ENCODE data around the gene JPH3.
"Not testable (repeated sequence)": the region's sequence is repeated elsewhere in the genome, so short reads cannot be mapped to it uniquely, and the experiment has no call there.

JPH3 gene

GRCh38 chr16:87575027-87575804, 27.1 kb upstream of the JPH3 start:
- no peak for DNase-seq

DNA sequence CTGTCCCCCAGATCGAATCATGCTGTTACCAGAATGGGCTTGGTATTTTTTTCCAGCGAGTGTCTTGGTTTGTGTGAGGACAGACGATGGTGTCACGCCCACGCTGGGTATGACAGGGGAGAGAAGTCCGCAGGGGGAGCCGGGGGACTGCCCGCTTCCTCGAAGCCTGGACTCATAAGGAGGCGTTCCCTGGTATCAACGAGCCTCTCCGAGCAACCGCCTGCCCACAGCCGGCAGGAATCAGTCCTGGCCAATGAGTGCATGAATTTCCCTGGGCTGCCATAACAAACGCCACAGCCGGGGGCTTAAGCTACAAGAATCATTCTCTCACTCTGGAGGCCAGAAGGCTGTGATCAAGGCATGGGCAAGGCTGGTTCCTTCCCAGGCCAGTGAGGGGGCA, 26.1 kb upstream of the JPH3 start:
- no peak for DNase-seq

DNA sequence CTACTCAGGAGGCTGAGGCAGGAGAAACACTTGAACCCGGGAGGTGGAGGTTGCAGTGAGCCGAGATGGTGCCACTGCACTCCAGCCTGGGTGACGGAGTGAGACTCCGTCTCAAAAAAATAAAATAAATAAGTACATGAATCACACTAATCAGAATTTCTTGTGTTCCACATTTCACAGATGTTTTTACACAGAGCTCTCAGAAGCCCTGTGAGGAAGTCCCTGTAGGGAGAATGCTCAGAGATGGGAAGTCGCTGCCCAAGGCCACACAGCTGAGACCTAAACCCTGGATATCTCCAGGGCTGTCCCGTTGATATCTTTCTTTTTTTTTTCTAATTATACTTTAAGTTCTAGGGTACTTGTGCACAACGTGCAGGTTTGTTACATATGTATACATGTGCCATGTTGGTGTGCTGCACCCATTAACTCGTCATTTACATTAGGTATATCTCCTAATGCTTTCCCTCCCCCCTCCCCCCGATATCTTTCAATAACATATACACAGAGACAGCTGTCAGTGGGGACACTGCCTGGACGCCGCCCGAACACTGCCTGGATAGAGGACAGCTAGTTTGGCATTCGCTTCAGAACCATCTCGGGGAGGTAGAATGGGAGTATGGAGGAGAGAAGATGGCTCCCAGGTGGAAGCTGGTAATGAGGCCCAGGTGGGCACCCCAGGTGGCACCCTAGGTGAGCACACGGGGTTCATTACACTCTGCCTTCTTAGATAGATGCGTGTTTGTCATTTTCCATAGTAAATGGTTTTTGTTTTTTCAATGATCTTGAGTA, 24.0 kb upstream of the JPH3 start:
- DNase-seq = not testable (repeated sequence)

GRCh38 chr16:87579691-87580090, 22.6 kb upstream of the JPH3 start:
- no peak for DNase-seq

DNA sequence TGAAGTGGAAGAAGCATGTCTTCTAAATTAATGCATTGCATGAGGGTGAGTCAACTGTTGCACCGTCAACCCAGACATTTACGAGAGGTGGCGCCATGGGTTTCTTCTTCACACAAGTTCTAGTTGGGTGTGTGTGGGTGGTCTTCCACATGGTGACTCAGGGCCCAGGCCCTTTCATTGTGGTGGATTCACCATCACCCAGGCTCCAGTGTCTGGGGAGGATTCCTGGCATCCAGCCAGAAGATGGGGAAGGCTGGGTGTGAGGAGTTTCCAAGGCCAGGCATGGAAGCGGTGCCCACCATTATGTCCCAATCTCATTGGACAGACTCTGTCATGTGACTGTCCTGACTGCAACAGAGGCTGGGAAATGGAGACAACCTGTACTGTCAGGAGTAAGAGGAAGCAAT, 21.4 kb upstream of the JPH3 start:
- DNase-seq = no peak

DNA sequence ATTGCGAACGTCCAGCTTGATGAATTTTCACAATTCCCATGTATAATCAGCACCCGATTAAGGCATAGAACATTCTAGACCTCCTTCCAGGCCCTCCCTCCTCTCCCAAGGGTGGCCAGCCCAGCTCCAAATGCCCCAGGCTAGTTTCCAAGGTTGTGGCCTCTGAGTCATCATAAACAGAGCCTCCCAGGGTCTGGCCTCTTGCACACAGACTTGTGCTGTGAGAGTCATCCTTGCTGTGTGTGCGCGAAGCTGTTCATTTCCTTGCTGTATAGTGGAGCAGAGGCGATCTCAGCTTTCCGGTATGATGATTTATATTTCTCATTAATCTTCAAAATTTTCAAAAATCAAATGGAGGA, 20.5 kb upstream of the JPH3 start:
- no peak for DNase-seq

DNA sequence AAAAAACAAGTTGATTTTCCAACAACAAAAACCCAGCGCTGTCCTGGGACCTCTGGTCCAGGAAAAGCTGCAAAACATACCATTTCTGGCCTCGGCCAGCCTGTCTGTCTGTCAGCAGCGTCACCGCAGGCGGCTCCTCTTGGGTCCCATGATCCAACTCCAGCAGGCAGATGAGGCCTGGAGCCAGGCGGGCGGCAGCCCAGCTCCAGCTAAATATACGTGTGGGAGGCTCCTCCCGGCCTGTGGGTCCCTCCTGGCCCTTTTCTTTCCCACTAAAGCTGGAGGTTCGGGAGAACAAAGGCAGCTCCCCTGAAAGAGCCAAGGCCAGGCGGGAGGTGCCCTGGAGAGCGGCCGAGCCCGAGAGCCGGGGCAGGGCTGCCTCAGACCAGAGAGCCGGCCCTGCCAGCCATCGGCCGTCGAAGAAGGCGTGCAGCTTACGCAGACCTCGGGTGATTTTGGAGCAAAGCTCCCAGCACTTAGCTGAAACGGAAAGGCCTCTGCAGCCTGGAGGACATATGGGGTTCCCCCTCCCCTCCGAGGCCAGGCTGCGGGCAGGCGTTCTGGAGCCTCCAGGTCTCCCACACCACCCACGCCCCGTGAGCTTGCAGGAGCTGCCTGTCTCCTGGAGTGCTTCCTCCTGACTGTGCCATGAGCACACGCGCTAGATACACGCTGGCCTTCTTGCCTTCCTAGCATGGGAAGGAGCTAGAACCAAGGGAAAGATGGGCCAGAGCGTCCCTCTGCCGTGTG, 19.9 kb upstream of the JPH3 start:
- no peak for DNase-seq

GRCh38 chr16:87582966-87583325, 19.4 kb upstream of the JPH3 start:
- DNase-seq = no peak

DNA sequence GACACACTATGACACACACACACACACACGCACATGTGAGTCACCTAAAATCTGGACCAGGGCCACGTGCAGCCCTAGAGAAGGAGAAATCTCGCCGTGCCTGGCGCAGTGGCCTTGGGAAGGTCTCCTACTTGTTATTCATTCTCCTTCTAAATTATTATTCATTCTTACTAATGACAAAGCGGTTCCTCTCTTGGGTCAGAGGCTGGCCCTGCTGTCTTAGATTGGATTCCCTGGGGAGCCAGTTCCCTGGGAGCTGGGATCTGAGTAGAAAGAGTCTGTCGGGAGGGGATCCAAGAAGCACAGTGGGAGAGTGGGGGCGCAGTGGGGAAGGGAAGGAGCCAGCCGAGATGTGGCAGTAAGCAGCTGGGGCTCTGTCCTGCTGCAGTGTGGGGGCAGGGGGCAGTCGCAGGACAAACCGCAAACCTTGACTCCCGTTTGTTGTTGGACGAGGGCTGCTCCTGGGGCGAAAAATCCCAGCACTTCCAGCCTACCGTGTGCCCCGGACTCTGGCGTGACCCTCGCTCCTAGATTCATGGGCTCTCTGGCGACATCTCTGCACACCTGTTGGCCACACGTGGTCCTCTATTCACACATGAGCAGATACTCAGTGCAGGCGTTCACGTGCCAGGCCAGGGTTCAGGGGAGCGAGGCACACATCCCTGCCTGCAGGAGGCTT, 18.7 kb upstream of the JPH3 start:
- DNase-seq = no peak

- DNase-seq = no peak
Measured at GRCh38 chr16:87584271-87584670, 18.0 kb upstream of the JPH3 start.

- no peak for DNase-seq
Measured at GRCh38 chr16:87584975-87585374, 17.3 kb upstream of the JPH3 start.

GRCh38 chr16:87585442-87586200, 16.7 kb upstream of the JPH3 start:
- DNase-seq = no peak

DNA sequence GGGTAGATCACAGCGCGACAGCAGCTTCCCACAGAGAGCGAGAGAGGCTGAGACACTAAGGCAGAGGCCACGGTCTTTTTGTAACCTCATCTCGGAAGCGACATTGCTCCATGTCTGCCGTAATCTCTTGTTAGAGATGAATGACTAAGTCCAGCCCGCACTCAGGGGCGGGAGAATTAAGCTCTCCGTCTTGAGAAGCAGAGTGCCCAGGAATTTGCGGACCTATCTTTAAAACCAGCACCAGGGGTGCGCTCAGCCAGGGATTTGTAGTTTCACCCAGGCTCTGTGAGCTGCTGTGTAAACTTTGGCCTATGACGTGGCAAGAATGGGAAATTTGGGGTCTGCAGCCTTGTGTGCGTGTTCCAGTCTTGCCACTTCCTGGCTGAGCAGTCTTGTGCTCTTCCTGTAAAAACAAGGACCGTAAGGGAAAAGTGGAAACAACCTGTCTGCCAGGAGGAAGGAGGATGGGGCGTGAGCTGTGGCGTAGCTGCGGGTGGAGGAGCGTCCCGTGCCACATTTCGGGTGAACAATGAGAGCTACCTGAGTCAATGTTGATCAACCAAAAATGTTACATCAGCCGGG, 16.0 kb upstream of the JPH3 start:
- DNase-seq = no peak

DNA sequence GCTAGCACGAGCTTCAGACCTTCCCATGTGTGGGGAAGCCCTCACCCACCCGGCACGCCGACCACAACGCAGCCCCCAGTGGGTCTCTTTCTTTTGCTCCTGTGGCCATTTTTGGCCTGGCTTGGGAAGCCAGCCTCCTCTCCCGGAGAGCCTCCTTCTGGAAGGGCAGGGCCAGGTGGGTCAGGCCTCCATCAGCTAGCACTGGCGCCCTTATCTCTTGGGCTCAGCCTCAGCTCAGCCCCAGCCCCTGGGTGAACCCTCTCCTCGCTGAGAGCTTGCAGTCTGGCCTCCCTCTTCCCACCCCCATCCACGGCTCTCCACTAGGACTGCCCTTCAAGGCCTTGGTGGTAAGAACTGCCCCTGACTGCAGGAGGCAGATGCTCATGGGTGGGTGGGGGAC, 14.7 kb upstream of the JPH3 start:
- DNase-seq = no peak

DNA sequence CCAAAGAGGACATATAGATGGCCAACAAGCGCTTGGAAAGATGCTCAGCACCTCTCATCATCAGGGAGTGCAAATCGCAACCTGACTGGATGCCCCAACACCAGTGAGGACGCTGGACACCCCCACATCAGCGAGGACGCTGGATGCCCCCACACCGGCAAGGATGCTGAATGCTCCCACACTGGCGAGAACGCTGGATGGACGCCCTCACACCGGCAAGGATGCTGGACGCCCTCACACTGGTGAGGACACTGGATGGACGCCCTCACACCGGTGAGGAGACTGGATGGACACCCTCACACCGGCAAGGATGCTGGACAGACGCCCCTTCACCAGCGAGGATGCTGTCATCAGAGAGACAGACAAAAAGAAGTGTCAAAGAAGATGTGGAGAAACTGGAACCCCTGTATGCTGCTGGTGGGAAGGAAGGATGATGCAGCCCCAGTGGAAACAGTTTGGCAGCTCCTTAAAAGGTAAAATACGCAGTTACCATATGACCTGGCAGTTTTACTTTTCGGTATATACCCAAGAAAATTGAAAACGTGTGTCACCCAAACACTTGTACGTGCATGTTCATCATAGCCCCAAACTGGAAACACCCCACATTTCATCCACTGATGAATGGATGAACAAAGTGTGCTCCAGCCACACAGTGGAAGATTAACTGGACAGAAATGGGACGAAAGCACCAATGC, 10.1 kb upstream of the JPH3 start:
- no peak for DNase-seq

DNA sequence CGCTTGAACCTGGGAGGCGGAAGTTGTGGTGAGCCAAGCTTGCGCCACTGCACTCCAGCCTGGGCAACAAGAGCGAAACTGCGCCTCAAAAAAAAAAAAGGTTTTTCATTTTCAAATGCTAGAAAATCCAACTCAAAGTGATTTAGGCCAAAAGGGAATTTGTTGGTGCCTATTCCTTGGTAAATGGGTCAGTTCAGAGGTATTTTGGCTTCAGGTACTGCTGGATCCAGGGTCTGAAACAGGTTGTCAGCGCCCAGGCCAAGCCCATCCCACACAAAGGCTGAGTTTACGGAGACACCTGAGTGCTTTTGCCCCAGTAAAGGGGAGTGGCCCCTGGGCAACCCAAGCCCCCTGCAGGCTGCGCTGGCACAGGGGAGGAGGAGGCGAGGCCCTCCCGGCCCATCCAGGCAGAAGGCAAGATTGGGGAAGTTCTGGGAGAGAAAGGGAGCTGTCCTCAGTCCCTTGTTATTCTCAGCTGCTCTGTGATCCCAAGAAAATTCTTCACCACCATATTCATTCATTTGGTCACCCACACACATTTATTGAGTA, 8.5 kb upstream of the JPH3 start:
- DNase-seq = no peak

- no peak for DNase-seq
Measured at GRCh38 chr16:87595712-87596111, 6.6 kb upstream of the JPH3 start.

- DNase-seq = no peak
Measured at GRCh38 chr16:87597324-87597830, 4.9 kb upstream of the JPH3 start.

- no peak for DNase-seq
Measured at GRCh38 chr16:87598431-87598830, 3.9 kb upstream of the JPH3 start.

- DNase-seq = no peak
Measured at GRCh38 chr16:87600246-87600645, 2.1 kb upstream of the JPH3 start.

DNA sequence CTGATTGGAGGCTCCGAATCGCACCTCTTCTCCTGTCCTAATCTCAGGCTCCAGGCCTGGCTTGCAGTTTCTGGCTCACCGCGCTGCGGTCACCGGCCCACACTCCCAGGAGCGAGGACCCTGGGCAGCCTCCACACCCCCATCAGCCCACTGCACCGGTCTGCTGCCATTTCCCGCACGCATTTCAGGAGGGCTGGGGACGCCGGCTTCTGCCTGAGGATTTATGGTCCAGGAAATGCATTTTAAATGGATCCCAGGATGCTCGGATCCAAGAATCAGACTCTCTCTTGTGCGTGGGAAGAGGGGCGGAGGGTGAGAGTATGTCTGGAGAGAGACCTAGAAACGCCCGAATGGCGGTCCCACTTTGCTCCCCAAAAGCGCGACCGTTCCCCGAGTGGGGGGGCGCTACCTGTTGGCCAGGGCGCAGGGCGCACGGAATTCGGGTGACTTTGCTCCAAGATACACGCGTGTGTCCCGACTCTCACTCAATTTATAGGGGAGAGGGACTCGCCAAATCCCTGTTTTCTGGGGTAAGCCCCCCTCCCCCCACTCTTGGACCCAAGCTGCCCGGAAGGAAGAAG, 817 bp upstream of the JPH3 start:
- peak; percentile 47 for DNase-seq

All from COR-L47 (cell line).